ENCODE data around the gene PRR12. TPM values are rescaled to one million over a fixed set of nuclear protein-coding genes. Genes with fewer than 3 reads are reported as not detected.
A peak's percentile ranks its signal among the peaks of the same experiment; 100 is the strongest.

PRR12 gene
- total and polyA plus RNA-seq, 10 donors = 3.7 to 44.3 (median 23.1) TPM

DNA sequence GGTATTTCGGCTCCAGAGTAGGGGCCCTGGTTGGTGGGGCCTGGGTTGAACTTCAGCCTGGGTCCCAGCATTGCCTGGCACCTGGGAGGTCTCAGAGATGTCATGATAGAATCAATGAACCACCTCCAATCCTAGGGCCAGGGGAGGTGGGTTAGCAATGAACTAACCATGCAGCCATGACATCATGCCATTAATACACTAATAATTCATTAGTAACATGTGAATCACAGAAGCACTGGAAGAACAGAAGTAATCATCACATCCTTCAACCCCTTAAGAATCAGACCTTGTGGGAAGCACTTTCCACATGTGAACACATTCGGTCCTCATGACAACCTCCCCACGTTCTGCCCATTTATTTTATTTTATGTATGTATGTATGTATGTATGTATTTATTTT, 17.6 kb upstream of the PRR12 start:
- intact Hi-C loops (cut with DNase I; ENCODE audit: low total_unique reads) = loop anchor here (10.0 kb wide), 1 partner anchor 101 kb away; the partner anchor contains the start of gene PRMT1
- no peak overlapping the region for H3K27ac ChIP-seq
- H3K4me3 ChIP-seq = no peak overlapping the region
- TF ChIP-seq POLR2A (IDR thresholded peaks at IDR 0.05) = no peak
- 88 to 93% (median 90%) methylated on average over 3 of the region's 3 CpGs for WGBS, 5 donors
- H3K27me3 ChIP-seq (replicated peaks in 1 of 7) = no peaks in the 10 kb centered on the region
- peaks cover 0 to 55% (median 23%) of the 10 kb centered on the region in 6 donors for H3K36me3 ChIP-seq
- H3K4me1 ChIP-seq = peaks cover 12 to 65% (median 45%) of the 10 kb centered on the region in 6 donors
- no peak for DNase-seq
- H3K9me3 ChIP-seq = no peaks in the 10 kb centered on the region

DNA sequence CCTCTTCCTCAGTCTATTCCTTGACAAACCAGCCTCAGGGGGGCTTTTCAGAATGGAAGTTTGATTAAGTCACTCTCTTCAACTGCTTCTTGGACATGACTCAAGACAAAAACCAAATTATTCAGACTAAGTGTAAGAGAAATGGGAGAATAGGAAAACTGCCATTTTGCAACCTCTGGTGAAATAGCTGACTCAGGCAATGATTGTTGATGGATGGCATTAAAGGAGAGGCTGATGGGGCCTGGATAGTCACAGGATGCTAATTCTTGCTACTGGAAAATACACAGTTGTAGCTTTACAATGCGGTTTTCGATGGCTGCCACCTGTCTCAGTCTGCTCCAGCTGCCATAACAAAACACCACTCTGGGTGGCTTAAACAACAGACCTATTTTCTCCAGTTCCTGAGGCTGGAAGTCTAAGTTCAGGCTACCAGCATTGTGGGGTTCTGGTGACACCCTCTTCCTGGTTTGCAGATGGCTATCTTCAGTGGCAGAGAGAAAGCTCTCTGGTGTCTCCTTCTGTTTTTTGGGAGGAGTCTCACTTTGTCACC, 16.7 kb upstream of the PRR12 start:
- Histone ChIP-seq H3K27ac (no peak overlapping the region), H3K9me3 (no peaks in the 10 kb centered on the region), H3K4me3 (no peak overlapping the region), H3K36me3 (peaks cover 0 to 58% (median 23%) of the 10 kb centered on the region in 6 donors), H3K4me1 (peaks cover 16 to 65% (median 46%) of the 10 kb centered on the region in 6 donors), H3K27me3 (replicated peaks in 1 of 7) (no peaks in the 10 kb centered on the region)
- intact Hi-C loops (cut with DNase I; ENCODE audit: low total_unique reads) = loop anchor here (10.0 kb wide), 1 partner anchor 101 kb away; the partner anchor contains the start of gene PRMT1
- no peak for TF ChIP-seq POLR2A (IDR thresholded peaks at IDR 0.05)
- no peak for TF ChIP-seq POLR2AphosphoS5 (IDR thresholded peaks at IDR 0.05)
- TF ChIP-seq, protein P1, sequence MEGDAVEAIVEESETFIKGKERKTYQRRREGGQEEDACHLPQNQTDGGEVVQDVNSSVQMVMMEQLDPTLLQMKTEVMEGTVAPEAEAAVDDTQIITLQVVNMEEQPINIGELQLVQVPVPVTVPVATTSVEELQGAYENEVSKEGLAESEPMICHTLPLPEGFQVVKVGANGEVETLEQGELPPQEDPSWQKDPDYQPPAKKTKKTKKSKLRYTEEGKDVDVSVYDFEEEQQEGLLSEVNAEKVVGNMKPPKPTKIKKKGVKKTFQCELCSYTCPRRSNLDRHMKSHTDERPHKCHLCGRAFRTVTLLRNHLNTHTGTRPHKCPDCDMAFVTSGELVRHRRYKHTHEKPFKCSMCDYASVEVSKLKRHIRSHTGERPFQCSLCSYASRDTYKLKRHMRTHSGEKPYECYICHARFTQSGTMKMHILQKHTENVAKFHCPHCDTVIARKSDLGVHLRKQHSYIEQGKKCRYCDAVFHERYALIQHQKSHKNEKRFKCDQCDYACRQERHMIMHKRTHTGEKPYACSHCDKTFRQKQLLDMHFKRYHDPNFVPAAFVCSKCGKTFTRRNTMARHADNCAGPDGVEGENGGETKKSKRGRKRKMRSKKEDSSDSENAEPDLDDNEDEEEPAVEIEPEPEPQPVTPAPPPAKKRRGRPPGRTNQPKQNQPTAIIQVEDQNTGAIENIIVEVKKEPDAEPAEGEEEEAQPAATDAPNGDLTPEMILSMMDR (IDR thresholded peaks at IDR 0.05 in 8 of 11, conservative IDR thresholded peaks at IDR 0.05 in 3 of 11) = no peak
- 87 to 98% (median 94%) methylated on average over 2 of the region's 2 CpGs for WGBS, 5 donors
- no peak for DNase-seq

DNA sequence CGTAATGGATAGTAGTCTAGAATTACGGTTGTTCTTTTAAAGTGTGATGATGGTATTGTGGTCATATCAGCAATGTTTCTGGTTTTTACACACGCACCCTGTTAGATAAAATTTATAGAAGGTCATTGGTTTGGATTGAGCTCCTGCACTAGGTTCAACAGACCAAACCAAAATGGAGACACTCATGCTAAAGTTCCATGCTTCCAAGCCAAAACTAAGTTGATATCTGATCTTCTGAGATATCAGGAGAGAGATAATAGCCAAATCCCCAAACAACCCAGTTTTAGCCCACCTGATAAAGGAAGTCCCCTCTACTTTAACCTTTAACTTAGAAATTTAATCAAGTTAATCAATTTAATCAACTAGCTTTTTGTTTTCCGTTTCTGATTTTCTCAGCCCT, 11.8 kb upstream of the PRR12 start:
- intact Hi-C loops (cut with DNase I; ENCODE audit: low total_unique reads) = loop anchor here (10.0 kb wide), 1 partner anchor 96 kb away; the partner anchor contains the start of gene PRMT1
- H3K4me1 ChIP-seq = peaks cover 4 to 58% (median 40%) of the 10 kb centered on the region in 6 donors
- peak overlapping the region in 4 of 8 donors; percentile 56 to 80 (median 62) for H3K4me3 ChIP-seq
- H3K27ac ChIP-seq = no peak overlapping the region
- 67 to 83% (median 79%) methylated on average over 4 of the region's 4 CpGs for WGBS, 5 donors
- H3K27me3 ChIP-seq (replicated peaks in 1 of 7) = no peaks in the 10 kb centered on the region
- no peaks in the 10 kb centered on the region for H3K9me3 ChIP-seq
- TF ChIP-seq POLR2AphosphoS5 (IDR thresholded peaks at IDR 0.05) (no peak), POLR2A (IDR thresholded peaks at IDR 0.05) (no peak)
- TF ChIP-seq, protein P1 (IDR thresholded peaks at IDR 0.05 in 8 of 11, conservative IDR thresholded peaks at IDR 0.05 in 3 of 11) = no peak
- H3K36me3 ChIP-seq = peaks cover 0 to 44% (median 18%) of the 10 kb centered on the region in 6 donors
- DNase-seq = no peak

DNA sequence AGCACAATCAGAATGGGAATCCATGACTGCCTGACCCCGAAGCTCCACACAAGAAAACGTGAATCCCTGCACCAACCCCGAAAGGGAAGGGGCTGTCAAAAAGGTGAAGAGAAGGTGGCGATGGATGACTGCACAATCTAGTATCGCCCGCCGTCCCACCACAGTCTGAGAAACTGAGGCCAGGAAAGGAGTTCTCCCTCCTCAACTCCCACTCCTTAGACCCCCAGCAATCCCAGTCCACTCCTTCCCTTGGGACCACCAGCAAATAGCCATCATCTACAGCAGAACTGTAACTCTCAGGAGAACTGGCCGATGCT, 11.1 kb upstream of the PRR12 start:
- peaks cover 0 to 37% (median 15%) of the 10 kb centered on the region in 6 donors for H3K36me3 ChIP-seq
- no peak for DNase-seq
- H3K4me3 ChIP-seq = peak overlapping the region; percentile 46 to 80 (median 59)
- no peaks in the 10 kb centered on the region for H3K27me3 ChIP-seq (replicated peaks in 1 of 7)
- no peaks in the 10 kb centered on the region for H3K9me3 ChIP-seq
- peaks cover 4 to 58% (median 39%) of the 10 kb centered on the region in 6 donors for H3K4me1 ChIP-seq
- intact Hi-C loops (cut with DNase I; ENCODE audit: low total_unique reads) = loop anchor here (10.0 kb wide), 1 partner anchor 95 kb away; the partner anchor contains the start of gene PRMT1
- H3K27ac ChIP-seq = peak overlapping the region; percentile 55 to 89 (median 84)
- 1 to 2% (median 2%) methylated on average over 8 of the region's 8 CpGs for WGBS, 5 donors
- TF ChIP-seq POLR2AphosphoS5 (IDR thresholded peaks at IDR 0.05) (no peak), POLR2A (IDR thresholded peaks at IDR 0.05) (no peak)
- TF ChIP-seq, protein P1 (IDR thresholded peaks at IDR 0.05 in 8 of 11, conservative IDR thresholded peaks at IDR 0.05 in 3 of 11) = no peak
